Stimulated activated CD8-positive, alpha-beta memory T cell treated with anti-CD3 and anti-CD28 coated beads, Interleukin-12 subunit alpha, Interleukin-12 subunit beta, amount 100 ng/mL, for 4 hours (primary cell): ENCODE measurements around the gene C1orf198.

Source experiments
- DNase-seq: peaks from one replicate; pipeline ENCODE4 v3.0.0-alpha.2; 2020; ENCODE audit warnings: low read depth

The C1orf198 gene, protein sequence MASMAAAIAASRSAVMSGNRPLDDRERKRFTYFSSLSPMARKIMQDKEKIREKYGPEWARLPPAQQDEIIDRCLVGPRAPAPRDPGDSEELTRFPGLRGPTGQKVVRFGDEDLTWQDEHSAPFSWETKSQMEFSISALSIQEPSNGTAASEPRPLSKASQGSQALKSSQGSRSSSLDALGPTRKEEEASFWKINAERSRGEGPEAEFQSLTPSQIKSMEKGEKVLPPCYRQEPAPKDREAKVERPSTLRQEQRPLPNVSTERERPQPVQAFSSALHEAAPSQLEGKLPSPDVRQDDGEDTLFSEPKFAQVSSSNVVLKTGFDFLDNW

DNA sequence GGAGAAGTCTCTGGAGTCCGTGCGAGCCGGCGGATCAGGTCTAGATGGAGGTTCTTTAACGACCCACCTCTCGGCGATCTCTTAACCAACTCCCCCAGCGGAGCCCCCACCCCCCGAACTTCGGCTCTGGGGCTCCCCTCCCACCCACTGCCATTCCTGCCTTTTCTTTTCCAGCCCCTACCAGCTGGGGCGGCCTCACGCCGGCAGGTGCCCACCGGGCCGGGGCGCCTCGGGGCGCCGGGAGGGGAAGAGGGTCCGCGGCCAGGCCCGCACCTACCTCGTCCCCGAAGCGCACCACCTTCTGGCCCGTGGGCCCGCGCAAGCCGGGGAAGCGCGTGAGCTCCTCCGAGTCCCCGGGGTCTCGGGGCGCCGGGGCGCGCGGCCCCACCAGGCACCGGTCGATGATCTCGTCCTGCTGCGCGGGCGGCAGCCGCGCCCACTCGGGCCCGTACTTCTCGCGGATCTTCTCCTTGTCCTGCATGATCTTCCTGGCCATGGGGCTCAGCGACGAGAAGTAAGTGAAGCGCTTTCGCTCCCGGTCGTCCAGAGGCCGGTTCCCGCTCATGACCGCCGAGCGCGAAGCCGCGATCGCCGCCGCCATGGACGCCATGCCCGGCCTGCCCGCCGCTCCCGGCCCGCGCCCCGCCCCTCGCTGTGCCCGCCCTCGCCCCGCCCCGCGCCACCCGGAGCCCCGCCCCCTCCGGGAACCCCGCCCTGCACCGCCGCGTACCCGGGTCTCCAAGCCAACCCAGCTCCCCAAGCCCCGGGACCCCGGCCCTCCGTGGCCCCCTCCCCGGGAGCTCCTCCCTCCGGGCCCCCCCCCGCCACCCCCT is at the start of gene C1orf198:
TSS of gene C1orf198 (minus strand) at position 619 of the 833 bp plus-strand sequence. CDS start at position 610, 9 bp downstream.
- peak; percentile 67 for DNase-seq

DNA sequence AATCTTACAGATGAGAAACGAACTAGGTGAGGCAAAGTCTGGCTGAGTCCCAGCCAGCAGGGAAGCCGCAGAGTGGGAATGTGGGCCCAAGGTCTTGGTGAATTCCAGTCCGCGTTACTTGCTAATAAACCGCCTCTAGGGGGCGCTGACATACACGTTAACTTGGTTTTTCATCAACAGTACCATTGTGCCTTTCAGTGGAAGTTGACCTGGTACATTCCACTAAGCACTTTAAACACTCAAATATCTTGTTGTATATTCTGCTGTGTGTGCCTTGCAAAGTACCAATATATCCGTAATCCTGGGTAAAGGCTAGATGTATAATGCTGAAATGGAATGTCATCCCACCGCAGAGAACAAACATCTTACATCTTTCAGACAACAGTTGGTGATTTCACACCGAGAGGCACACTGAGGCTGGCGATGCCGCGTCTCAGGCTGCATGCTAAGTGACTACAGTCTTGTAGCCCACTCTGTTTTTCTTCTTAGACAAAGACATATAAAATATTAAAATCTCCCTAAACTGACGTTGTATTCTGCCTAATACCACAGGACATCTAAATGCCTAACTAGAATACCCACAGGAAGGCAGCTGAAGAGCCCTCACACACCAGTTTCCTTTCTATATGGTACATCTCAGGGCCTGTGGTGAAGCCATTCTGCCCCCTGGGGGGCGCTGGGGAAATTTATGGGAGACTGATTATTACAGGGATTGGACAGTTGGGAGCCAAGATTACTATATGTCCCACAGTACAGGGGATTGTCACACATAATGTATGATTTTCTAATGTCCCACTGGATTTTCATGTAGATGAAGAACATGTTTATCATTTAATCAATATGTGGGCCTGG is 49.2 kb upstream of the C1orf198 start:
- DNase-seq, result peak; percentile 32

DNA sequence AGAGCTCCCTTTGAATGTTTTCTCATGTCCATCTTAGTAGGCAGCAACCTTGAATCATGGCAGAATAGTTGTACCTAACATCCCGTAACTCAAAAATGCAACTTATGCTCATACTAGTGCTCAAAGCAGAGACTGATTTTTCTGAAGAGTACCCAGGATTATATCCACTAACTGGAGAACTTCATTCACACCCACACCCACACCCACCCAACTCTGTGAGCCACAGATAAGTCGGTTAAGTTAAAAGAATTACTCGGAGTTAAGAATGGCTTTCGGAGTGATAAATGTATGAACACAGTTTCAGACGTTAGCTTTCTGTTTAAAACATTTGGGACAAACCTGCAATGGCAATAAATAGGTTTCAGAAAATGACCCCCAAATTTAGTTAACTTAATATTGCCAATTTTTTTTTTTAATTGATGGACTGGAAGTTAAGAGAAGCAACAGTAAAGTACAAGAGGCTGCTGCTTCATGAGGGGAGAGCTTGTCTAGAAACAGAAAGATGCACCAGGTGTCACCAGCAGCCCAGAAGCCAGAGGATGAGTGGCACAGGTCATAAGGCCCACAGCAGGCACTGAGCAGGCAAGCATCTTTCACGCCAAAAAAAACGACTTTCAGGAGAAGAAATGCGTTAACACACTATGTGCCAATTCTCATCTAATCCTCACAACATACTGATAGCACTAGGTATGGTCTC is 48.4 kb upstream of the C1orf198 start:
- DNase-seq, result no peak

DNA sequence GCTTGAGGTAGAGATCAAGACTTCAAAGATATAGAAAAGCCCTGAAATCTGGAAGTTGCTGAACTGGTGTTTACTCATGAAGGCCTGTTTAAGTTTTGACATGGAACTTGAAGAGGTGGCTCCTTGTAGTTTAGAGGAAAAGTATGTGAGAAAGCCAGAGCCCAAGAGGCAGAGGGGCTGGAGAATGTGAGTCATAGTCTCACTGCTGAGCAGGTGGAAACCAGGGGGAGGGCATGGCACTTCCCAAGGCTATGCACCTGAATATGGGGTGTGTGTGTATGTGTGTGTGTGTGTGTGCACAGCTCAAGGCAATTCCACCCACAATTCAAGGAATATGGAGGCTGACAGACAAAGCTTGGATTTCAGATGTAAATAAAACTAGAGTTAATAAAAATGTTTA is 46.8 kb upstream of the C1orf198 start:
- DNase-seq, result no peak

DNA sequence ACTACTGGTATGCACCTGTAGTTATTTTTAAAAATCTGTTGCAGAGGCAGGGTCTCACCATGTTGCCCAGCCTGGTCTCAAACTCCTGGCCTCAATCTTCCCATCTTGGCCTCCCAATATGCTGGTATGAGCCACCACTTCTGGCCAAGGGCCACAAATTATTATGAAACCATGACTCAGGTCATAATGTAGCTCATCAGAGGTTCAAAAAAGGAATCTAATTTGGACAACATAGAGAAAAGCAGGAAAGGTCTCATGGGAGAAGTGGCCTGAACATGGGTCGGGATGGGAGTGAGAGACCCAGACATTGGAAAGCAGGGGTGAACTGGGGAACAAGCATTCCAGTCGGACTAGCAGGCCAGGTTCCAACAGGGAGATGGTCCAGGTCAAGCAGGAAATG is 45.2 kb upstream of the C1orf198 start:
- no peak for DNase-seq

DNA sequence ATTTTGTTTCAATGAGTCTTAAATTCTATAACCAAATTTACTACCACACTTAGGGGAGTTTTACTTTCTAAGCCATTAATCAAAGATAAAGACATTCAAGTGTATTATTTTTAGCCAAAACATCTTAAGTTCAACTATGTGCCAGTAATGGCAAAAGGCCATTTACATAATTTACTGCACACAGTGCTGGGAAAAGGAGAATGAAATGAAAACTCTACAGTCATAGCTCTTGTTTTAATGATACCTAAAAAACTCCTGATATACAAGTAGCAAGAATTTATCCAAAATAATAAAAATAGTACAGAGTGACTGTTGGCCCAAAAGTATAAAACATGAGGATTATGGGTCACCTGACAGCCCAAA is 42.4 kb upstream of the C1orf198 start:
- no peak for DNase-seq

DNA sequence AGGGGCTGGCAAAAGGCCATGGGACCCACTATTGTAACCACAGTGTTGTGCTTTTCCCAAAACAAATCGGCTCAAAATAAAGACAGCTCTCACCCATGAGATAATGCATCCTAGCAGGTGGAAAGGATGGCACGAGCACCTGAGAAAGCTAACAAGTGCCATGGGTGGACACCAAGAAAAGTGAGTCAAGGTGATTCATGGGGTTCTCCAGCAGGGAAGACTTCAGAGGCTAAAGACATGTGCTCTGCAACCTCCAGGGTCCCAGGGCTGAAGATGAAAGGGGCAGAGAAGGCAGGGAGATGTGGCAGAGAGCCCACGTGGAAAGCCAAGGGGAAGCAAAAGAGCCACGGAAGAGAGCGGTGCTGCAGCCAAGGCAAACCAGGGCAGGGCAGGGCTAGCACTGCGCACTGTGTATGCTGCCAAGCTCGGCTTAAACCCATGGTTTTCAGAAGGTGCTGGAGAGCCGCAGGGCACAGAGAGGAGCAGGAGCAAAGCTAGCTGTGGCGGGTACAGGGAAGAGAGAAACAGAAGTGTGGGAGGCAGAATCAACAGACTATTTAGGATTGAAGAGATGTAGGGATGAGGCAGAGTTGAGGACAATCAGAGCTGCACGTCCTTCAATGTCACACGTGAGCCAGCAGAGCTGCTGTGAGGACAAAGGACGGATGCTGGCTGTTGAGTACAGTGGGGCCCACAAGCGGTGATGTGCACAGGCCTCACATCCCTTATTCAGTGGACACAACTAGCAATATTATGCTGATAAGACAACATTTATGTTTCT is 41.8 kb upstream of the C1orf198 start:
- DNase-seq, result no peak

DNA sequence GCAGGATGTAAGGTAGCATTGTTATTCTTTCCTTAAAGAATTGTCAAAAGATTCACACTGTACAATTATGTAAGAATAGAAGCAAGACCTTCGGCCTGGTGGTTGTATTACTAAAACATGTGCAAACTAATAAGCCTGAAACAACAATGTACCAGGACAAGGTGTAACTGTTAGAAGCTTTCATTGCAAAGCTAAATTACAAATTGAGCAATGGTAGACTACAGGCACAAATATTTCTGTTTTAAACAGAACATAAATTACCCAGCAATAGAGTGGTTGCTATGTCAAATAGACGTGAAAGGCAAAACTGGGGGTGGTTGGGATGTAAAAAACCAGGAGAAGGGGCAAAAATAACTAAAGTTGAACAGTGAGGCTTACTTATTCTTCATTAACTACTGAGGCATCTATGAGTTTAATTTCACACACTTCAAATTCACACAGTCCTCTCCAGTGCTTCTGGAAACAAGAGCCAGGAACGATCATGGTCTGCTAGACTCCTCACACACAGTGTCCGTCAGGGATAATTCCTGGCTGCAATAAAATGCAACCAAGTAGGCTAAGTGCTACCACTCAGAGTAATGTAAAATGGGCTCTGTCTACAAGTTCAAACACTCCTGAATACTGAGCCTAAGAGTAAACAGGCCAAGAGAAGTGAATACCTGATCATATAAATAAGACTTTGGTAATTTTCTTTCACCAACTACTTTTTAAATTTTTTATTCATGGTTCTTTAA is 39.3 kb upstream of the C1orf198 start:
- no peak for DNase-seq

DNA sequence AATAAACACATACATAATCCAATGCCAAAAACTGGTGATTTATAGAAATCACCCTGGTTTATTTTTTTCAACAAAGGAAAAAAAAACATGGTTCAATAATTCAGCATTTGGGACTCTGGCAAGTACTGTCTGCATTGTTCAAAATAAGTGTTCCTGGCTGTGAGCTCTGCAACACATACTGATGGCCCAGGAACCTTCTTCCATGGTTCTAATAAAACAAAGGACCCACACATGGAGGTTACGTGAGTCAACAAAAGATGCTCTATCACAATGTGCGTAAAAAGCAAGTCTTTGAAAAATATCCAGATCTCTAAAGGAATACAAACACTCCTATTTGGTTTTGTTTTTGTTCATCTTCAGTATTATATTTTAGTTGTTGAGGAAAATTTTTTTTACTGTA is 37.9 kb upstream of the C1orf198 start:
- no peak for DNase-seq

DNA sequence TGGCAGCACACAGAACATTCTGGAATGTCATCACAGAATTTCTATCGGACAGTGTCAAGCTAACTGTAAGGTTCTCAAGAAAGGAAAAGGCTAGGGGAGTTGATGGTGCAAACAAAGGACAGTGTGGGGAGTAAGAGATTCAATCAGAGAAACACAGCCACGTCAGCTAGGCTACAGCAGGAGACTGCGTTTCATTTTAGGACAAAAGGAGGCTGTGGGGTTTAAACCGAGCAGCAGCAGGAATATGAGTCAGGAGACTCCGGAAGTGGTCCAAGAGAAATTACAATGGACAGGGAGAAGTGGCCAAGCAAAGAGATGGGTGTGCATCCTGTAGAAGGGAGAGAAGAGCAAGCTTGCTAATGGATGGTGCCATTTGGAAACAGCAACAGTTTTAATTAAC is 37.4 kb upstream of the C1orf198 start:
- DNase-seq, result no peak

DNA sequence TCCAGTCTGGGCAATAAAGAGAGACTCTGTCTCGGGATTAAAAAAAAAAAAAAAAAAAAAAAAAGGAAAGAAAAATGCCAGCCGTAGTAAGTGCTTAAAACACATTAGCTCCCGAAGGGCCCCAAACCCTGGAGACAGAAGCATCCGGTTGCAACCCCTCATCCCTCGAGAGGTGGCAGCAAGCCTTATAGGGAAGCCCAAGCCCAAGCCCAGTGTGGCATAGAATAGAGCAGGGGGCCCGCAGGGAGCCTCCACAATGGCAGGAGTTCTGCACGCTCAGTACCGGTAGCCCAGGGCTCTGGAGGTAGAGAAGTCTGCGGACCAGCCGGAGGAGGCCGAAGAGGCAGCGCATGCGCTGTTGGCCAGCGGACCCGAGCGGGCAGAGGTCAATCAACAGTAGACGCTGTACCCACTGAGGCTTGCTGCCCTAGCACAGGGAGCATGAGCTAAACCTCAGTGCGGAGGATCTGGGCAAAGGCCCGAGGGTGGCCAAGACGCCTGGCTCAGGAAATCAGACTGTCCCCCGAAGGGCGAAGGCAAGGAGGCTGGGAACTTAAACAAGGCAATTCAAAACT is 34.1 kb upstream of the C1orf198 start:
- no peak for DNase-seq

DNA sequence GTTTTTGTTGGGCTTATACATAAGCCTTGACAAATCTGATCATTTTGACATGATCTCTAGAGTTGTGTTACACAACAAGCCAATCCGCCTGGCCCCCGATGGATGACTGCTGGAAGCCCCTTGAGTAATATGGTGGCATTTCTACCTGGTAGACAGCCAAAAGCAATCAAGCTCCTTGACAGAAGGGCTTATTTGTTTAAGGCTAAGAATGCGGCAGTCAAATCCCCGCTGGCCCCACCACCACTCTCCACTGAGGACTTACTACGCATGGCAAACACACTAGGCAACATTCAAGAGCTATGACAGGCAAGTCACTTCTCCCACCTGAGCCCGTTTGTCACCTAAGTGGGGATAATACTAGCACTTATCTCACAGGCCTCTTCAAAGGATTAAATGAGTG is 33.4 kb upstream of the C1orf198 start:
- no peak for DNase-seq

DNA sequence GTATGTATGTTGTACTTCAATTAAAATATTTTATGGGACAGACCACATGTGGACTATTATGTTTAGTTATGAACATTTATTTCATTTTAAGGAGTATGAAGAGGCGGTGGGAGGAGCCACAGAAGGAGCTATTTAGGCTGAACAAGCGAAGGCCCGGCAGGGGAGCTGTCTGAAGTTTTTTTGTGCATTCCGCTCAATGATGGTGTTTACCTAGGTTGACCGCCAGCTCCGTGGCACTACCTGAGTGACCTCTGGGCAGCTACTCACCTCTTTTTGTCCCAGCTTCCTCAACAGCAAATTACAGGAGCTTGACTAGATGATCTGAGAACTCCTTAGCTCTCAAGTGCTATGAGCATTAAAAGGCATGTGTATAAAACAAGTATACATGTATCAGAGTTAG is 32.7 kb upstream of the C1orf198 start:
- DNase-seq, result no peak

DNA sequence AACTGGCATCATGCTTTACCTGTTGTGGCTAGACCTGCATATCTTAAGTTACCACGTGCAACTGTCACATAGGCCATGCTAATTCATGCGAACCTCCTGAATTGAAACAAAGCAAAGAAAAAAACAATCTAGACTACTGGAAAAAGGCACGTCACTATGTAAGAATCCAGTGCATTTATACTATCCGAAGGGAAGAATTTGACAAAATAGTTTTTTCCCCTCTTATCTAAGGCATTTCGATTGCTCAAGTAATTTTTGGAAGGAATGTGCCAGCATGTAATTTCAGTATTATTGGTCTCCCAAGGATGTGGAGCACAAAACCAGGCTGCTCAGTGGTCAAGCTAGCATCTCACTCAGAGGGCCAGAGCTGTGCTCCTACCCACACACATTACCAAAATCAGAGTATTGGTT is 31.5 kb upstream of the C1orf198 start:
- DNase-seq, result no peak

DNA sequence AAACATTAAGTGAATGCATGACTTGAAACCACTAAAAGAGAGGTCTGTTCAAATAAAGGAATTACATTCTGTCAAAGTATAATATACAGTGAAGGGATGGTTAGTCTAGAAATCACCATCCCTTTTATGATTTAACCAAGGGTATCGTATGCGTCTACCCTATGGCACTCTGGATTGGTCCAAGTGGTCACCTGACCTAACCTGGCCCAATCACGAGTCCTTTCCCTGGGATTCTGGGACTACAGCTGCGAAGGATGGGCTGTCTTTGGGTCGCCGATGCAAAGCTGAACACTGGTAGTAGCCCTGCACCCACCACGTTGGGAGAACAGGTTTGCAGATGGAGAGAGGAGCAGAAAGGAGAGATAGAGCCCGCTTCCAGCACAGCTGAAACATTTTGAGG is 30.4 kb upstream of the C1orf198 start:
- no peak for DNase-seq

DNA sequence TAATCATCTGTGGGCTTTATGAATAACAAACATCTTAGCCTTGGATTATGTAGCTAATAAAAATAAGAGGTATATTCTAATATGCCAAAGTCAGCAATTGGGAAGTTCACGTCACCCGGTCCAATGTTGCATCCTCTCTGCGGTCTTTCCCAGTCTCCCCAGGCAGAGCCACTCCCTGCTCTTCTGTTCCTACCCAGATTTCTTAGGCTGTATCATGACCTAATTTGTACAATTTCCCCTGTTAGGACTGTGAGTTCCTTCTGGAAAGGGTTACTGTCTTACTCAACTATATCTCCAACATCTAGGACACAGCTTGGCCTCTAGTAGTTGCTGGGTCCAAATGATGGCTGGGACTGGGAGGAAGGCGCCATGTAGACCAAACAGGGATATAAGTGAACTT is 29.8 kb upstream of the C1orf198 start:
- DNase-seq, result no peak

DNA sequence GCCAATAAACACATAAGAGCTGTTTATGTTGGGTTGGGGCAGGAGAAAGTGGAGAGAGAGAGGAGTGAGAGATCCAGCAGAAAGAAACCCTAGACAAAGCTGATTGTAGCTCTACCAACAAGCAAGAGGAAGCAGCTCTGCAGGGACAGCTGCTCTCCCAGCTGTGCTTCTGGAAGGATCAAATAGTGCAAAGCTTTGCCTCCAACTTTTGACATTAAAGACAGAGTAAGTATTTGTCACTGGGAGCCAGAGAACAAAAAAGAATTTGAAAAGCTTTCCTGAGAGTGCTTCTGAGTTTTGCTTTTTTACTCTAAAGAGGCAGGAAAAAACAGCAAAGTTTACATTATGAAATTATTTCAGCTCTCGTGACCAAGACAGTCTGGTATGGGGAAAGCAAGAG is 28.5 kb upstream of the C1orf198 start:
- no peak for DNase-seq

DNA sequence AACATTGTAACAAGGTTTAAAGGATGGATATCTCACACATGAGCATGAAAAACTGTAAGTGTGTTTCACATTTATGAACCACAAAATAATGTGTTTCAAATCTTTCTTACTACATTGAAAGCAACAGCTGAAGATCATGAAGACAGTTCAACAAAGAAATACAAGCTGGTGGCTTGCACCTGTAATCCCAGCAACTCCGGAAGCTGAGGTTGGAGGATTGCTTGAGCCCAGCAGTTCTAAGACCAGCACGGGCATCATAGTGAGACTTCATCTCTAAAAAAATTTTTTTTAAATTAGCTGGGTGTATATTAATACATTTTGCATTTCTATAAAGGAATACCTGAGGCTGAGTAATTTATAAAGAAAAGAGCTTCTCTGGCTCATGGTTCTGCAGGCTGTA is 27.1 kb upstream of the C1orf198 start:
- DNase-seq, result no peak

DNA sequence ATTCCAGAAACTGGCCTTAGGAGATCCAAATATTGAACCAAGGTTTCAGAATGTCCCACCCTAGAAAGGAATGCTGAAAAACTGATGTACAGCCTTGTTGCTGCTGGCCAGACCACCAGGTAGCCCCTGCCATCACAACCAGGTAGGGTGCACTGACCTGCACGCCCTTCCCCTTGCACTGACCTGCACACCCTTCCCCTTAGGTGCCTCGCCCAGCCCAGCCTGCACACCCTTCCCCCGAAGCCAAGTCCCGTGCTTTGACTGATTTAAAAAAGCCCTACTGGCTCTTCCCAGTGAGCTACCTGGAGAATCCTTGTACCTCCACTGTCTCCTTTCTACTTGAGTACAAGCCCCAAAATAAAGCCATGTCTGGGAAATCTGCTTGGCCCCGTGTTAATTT is 26.3 kb upstream of the C1orf198 start:
- DNase-seq, result no peak

DNA sequence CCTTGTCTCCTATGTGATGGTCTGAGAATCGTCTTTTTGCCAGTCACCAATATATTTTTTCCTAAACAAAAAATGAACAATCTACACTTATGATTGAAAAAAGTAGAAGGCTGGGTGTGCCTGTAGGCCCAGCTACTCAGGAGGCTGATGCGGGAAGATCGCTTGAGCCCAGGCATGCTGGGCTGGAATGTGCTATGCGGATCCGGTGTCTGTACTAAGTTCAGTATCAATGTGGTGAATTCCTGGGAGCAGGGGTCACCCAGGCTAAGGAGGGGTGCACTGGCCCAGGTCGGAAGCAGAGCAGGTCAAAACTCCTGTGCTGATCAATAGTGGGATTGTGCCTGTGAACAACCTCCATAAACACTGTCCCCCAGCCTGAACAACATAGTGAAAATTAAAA is 25.7 kb upstream of the C1orf198 start:
- no peak for DNase-seq
